ENCODE results near the gene DHRS13.

DHRS13 gene

DNA sequence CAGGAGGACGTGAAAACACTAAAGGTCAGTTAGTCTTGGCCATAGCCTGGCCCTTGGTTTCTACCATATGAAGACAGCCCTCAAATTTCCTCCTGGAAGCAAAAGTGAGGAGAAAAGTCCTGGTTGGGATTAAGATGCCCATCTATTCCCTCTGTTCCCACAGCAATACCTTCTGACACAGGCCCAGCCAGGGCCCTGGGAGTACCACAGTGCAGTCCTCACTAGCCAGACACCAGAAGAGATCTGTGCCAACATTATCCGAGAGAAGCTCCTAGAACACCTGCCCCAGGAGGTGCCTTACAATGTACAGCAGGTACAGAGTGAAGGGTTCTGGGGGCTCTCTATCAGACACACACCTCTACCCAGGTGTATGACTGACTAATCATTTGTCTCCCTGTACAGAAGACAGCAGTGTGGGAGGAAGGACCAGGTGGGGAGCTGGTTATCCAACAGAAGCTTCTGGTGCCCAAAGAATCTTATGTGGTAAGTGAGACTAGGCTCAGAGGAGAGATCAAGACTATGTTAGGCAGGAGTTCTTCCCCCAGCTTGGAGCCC is 44.0 kb downstream of the DHRS13 start:
- no peak for DNase-seq (ENCODE audit: low read depth in 3 of 3)

GRCh38 chr17:28857905-28858800 is 44.7 kb downstream of the DHRS13 start:
- DNase-seq (ENCODE audit: low read depth in 3 of 3) = no peak

DNA sequence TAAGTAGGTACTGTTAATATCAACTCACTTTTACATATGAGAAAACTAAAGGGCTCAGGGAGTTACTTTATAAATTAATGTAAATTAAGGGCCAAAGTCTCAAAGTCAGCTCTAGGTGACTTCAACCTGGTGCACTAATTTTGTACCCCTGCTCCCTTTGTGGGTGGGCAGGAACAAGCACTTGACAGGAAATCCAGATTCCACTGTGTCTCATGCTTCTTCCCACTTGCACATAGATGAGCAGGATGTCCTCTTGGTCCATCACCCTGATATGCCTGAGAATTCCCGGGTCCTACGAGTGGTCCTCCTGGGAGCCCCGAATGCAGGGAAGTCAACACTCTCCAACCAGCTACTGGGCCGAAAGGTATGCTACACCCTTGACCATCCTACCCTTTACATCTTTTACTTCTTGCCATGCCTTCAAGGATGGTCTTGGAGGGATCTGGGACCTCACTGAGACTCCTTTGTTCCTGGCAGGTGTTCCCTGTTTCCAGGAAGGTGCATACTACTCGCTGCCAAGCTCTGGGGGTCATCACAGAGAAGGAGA is 46.8 kb downstream of the DHRS13 start:
- DNase-seq (ENCODE audit: low read depth in 3 of 3) = no peak

GRCh38 chr17:28855336-28855679 is 47.6 kb downstream of the DHRS13 start:
- DNase-seq (ENCODE audit: low read depth in 3 of 3) = no peak

- peak; percentile 70 to 84 (median 71) for DNase-seq (ENCODE audit: low read depth in 3 of 3)
Measured at GRCh38 chr17:28854457-28855335, 48.2 kb downstream of the DHRS13 start, which contains the start of gene ERAL1. Gene ERAL1 (plus strand): TSS chr17:28855016. CDS start chr17:28855035, 19 bp downstream.

- no peak for DNase-seq (ENCODE audit: low read depth in 3 of 3)
Measured at GRCh38 chr17:28853295-28853694, 49.6 kb downstream of the DHRS13 start.

DNA sequence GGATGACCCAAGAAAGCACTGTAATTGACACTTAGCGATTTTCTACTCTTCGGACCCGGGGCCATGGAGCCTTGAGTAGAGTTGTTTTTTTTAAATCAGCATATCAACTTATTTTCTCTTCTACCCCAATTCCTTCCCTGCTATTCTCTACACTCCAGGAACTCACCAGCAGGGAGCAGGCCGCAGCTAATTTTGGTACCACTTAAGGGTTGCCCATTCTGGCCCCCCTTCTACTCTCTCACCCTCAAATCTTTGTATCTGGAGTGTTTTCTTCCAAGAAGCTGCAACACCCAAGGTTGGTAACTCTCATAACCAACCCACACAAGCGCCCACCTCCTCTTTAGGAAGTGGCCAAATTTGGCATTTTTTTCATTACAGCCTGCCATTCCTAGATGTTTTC is 53.6 kb downstream of the DHRS13 start:
- no peak for DNase-seq (ENCODE audit: low read depth in 3 of 3)

GRCh38 chr17:28848667-28849066 is 54.2 kb downstream of the DHRS13 start:
- DNase-seq (ENCODE audit: low read depth in 3 of 3) = peak; percentile 37 to 61 (median 38)
